ENCODE results near the gene CERS4.

CERS4 gene

DNA sequence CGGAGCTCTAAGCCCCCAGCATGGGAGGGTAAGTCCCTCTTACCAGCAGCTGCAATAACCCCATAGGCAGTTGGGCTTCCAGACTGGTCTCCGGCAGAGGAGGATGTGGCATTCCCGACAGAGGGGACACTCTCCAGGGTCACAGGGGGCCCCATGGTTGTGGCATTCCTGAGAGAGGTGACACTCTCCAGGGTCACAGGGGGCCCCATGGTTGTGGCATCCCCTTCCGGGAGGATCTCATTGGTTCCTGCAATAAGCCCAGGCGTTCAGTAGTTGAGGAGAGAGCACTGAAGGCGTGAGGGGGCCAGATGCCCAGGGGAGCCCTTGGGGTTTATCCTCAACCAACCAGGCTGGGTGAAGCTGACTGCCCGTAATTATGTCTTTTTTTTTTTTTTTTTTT is 93.6 kb downstream of the CERS4 start:
- no peak for TF ChIP-seq POLR2A (IDR thresholded peaks at IDR 0.05; ENCODE audit: low read depth, low read length)
- TF ChIP-seq POLR2AphosphoS5 (IDR thresholded peaks at IDR 0.05; ENCODE audit: low read depth, low read length), result no peak
- TF ChIP-seq TAF1 (IDR thresholded peaks at IDR 0.05; ENCODE audit: low read depth, low read length), result no peak
- TF ChIP-seq SPI1 (IDR thresholded peaks at IDR 0.05; ENCODE audit: low read depth, low read length), result no peak
- no peak for TF ChIP-seq PAX5 (IDR thresholded peaks at IDR 0.05; ENCODE audit: insufficient read depth, low read length, severe bottlenecking)
- no peak for TF ChIP-seq POU2F2 (IDR thresholded peaks at IDR 0.05; ENCODE audit: low read depth, low read length)
- DNase-seq (ENCODE audit: insufficient read length, low spot score), result no peak
- no peak for FAIRE-seq

GRCh38 chr19:8304841-8305621 is 95.9 kb downstream of the CERS4 start:
- TF ChIP-seq TAF1 (IDR thresholded peaks at IDR 0.05; ENCODE audit: low read depth, low read length), result no peak
- no peak for TF ChIP-seq POLR2AphosphoS5 (IDR thresholded peaks at IDR 0.05; ENCODE audit: low read depth, low read length)
- TF ChIP-seq SPI1 (IDR thresholded peaks at IDR 0.05; ENCODE audit: low read depth, low read length), result no peak
- no peak for TF ChIP-seq PAX5 (IDR thresholded peaks at IDR 0.05; ENCODE audit: insufficient read depth, low read length, severe bottlenecking)
- TF ChIP-seq POU2F2 (IDR thresholded peaks at IDR 0.05; ENCODE audit: low read depth, low read length), result no peak
- no peak for TF ChIP-seq POLR2A (IDR thresholded peaks at IDR 0.05; ENCODE audit: low read depth, low read length)
- DNase-seq (ENCODE audit: insufficient read length, low spot score) (no peak), FAIRE-seq (peak; percentile 16)

- DNase-seq (ENCODE audit: insufficient read length, low spot score) (no peak), FAIRE-seq (no peak)
- TF ChIP-seq TAF1 (IDR thresholded peaks at IDR 0.05; ENCODE audit: low read depth, low read length), result no peak
- TF ChIP-seq POLR2AphosphoS5 (IDR thresholded peaks at IDR 0.05; ENCODE audit: low read depth, low read length), result no peak
- TF ChIP-seq SPI1 (IDR thresholded peaks at IDR 0.05; ENCODE audit: low read depth, low read length), result no peak
- no peak for TF ChIP-seq POLR2A (IDR thresholded peaks at IDR 0.05; ENCODE audit: low read depth, low read length)
- no peak for TF ChIP-seq POU2F2 (IDR thresholded peaks at IDR 0.05; ENCODE audit: low read depth, low read length)
- no peak for TF ChIP-seq PAX5 (IDR thresholded peaks at IDR 0.05; ENCODE audit: insufficient read depth, low read length, severe bottlenecking)
Measured at GRCh38 chr19:8305798-8306197, 96.6 kb downstream of the CERS4 start.

GRCh38 chr19:8306235-8307054 is 97.3 kb downstream of the CERS4 start:
- DNase-seq (ENCODE audit: insufficient read length, low spot score) (no peak), FAIRE-seq (no peak)
- TF ChIP-seq PAX5 (IDR thresholded peaks at IDR 0.05; ENCODE audit: insufficient read depth, low read length, severe bottlenecking) (no peak), POLR2A (IDR thresholded peaks at IDR 0.05; ENCODE audit: low read depth, low read length) (no peak), TAF1 (IDR thresholded peaks at IDR 0.05; ENCODE audit: low read depth, low read length) (no peak), POU2F2 (IDR thresholded peaks at IDR 0.05; ENCODE audit: low read depth, low read length) (no peak), SPI1 (IDR thresholded peaks at IDR 0.05; ENCODE audit: low read depth, low read length) (no peak), POLR2AphosphoS5 (IDR thresholded peaks at IDR 0.05; ENCODE audit: low read depth, low read length) (no peak)

DNA sequence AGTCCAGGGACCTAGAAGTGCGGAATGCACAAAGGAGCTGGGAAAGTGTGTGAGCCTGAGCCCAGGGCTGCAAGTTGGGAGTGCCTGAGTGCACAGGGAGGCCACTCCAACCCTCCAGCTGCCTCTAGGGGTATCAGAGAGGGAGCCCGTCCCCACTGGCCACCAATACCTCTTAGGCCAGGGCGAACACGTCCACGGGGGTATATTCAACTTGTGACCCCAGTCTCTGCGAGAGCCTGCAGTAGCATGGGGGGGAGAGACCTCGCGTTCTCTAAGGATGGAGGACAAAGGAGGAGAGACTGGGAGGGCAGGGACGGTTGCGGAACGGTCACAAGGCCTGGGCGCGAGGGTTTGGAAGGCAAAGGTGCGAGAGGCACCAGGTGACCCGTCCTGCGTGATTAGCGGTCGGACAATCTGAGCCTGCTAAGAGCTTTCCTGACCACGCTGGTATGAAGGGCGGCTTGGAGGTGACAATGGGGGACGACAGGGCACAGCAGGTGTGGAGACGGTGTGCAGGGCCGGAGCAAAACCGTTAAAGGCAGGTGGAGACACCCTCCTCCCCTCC is 98.3 kb downstream of the CERS4 start:
- no peak for FAIRE-seq
- no peak for TF ChIP-seq TAF1 (IDR thresholded peaks at IDR 0.05; ENCODE audit: low read depth, low read length)
- no peak for DNase-seq (ENCODE audit: insufficient read length, low spot score)

- peak; percentile 98 for FAIRE-seq
Measured at GRCh38 chr19:8307965-8308866, 99.0 kb downstream of the CERS4 start, which contains the start of gene CD320. CD320 (minus strand) TSS chr19:8308358; CDS start chr19:8308290, 68 bp downstream.

DNA sequence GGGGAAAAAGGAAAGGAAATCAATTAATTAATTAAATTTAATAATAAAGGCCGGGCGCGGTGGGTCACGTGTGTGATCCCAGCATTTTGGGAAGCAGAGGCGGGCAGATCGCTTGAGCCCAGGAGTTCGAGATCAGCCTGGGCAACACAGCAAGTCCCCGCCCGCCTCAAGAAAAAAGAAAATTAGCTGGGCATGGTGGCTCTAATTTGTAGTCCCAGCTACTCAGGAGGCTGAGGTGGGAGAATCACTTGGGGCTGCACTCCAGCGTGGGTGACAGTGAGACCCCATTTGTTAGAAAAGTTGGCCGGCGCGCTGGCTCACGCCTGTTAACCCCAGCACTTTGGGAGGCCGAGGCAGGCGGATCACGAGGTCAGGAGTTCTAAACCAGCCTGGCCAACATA is 99.7 kb downstream of the CERS4 start:
- no peak for DNase-seq (ENCODE audit: insufficient read length, low spot score)
- FAIRE-seq, result no peak
- TF ChIP-seq TAF1 (IDR thresholded peaks at IDR 0.05; ENCODE audit: low read depth, low read length) (no peak), SPI1 (IDR thresholded peaks at IDR 0.05; ENCODE audit: low read depth, low read length) (no peak), PAX5 (IDR thresholded peaks at IDR 0.05; ENCODE audit: insufficient read depth, low read length, severe bottlenecking) (no peak), POU2F2 (IDR thresholded peaks at IDR 0.05; ENCODE audit: low read depth, low read length) (no peak)

More at GRCh38 chr19:8307965-8308866, 99.0 kb downstream of the CERS4 start, which contains the start of gene CD320:
- peak; percentile 61; the same call in 1 of the 2 replicates for TF ChIP-seq TAF1 (IDR thresholded peaks at IDR 0.05; ENCODE audit: low read depth, low read length)
- TF ChIP-seq POLR2A (IDR thresholded peaks at IDR 0.05; ENCODE audit: low read depth, low read length), result peak; percentile 93
- 0 out of 2 replicates have a peak, but pooled peaks have one; percentile 24 for TF ChIP-seq POU2F2 (IDR thresholded peaks at IDR 0.05; ENCODE audit: low read depth, low read length)
- TF ChIP-seq PAX5 (IDR thresholded peaks at IDR 0.05; ENCODE audit: insufficient read depth, low read length, severe bottlenecking), result no peak
- no peak for TF ChIP-seq SPI1 (IDR thresholded peaks at IDR 0.05; ENCODE audit: low read depth, low read length)
- peak; percentile 90 for TF ChIP-seq POLR2AphosphoS5 (IDR thresholded peaks at IDR 0.05; ENCODE audit: low read depth, low read length)
- DNase-seq (ENCODE audit: insufficient read length, low spot score), result peak; percentile 97

GRCh38 chr19:8310342-8311055 is 101.3 kb downstream of the CERS4 start:
- DNase-seq (ENCODE audit: insufficient read length, low spot score) (no peak), FAIRE-seq (no peak)
- TF ChIP-seq POLR2AphosphoS5 (IDR thresholded peaks at IDR 0.05; ENCODE audit: low read depth, low read length), result no peak
- peak; percentile 51; the same call in 1 of the 2 replicates for TF ChIP-seq SPI1 (IDR thresholded peaks at IDR 0.05; ENCODE audit: low read depth, low read length)
